ENCODE results near the gene CIAO2B.
A peak's percentile ranks its signal among the peaks of the same experiment; 100 is the strongest.

Gene CIAO2B

GRCh38 chr16:66894948-66895688 lies 39.1 kb downstream of the CIAO2B start:
- TF ChIP-seq CTCF (IDR thresholded peaks at IDR 0.05; ENCODE audit: extremely low read depth, insufficient read depth, missing control alignments), result peak; percentile 94
- in situ Hi-C loops (cut with MboI; ENCODE audit: low pct_unique_long_range_greater_than_20kb, low sequenced_read_pairs, unreplicated experiment), result no loop called here
- peak; percentile 75 for DNase-seq (ENCODE audit: low spot score)

DNA sequence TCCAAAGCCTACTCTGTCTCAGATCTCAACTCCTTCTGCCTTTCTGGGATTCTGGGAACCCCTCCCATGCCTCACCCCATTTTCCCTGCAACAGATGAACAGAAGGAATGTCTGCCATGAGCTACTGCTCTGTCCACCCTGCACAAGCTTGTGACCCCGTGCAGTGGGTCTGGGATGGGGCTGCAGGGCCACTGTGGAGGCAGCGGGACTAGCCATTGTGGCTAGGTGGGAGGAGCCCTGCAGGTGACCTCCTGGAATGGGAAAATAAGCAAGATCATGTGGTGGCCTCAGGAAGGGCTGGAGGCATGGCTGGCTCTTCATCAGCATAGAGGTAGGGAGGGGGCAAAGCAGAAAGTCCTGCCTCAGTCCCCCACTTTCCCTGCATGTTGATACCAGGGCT lies 40.1 kb downstream of the CIAO2B start:
- in situ Hi-C loops (cut with MboI; ENCODE audit: low pct_unique_long_range_greater_than_20kb, low sequenced_read_pairs, unreplicated experiment), result no loop called here
- DNase-seq (ENCODE audit: low spot score), result no peak
- TF ChIP-seq CTCF (IDR thresholded peaks at IDR 0.05; ENCODE audit: extremely low read depth, insufficient read depth, missing control alignments), result no peak

- DNase-seq (ENCODE audit: low spot score), result no peak
- TF ChIP-seq CTCF (IDR thresholded peaks at IDR 0.05; ENCODE audit: extremely low read depth, insufficient read depth, missing control alignments), result no peak
- in situ Hi-C loops (cut with MboI; ENCODE audit: low pct_unique_long_range_greater_than_20kb, low sequenced_read_pairs, unreplicated experiment), result no loop called here
Measured at GRCh38 chr16:66891797-66892196, 42.4 kb downstream of the CIAO2B start.

GRCh38 chr16:66891360-66891759 lies 42.8 kb downstream of the CIAO2B start:
- DNase-seq (ENCODE audit: low spot score), result no peak
- TF ChIP-seq CTCF (IDR thresholded peaks at IDR 0.05; ENCODE audit: extremely low read depth, insufficient read depth, missing control alignments), result no peak
- in situ Hi-C loops (cut with MboI; ENCODE audit: low pct_unique_long_range_greater_than_20kb, low sequenced_read_pairs, unreplicated experiment), result no loop called here

DNA sequence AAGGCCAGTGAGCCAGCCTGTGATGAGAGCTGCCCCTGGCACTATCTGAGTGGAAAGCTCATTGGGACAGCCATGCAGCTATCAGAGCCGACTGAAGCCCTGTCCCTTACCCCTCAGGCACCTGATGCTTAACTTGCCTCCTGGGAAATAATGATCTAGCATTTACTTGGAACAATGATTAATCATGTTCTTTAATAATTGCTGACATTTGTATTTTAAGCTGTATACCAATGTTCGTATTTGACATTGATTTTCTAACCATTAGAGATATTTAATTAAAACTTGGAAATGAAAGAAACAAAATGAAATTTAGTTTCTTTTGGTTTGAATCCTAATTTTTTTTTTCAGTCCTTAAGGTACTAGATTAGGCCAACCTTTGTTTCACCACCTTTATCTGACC lies 43.4 kb downstream of the CIAO2B start:
- in situ Hi-C loops (cut with MboI; ENCODE audit: low pct_unique_long_range_greater_than_20kb, low sequenced_read_pairs, unreplicated experiment), result no loop called here
- no peak for TF ChIP-seq CTCF (IDR thresholded peaks at IDR 0.05; ENCODE audit: extremely low read depth, insufficient read depth, missing control alignments)
- DNase-seq (ENCODE audit: low spot score), result no peak

GRCh38 chr16:66889622-66890021 lies 44.6 kb downstream of the CIAO2B start:
- in situ Hi-C loops (cut with MboI; ENCODE audit: low pct_unique_long_range_greater_than_20kb, low sequenced_read_pairs, unreplicated experiment), result no loop called here

More at GRCh38 chr16:66889622-66890021, 44.6 kb downstream of the CIAO2B start:
- DNase-seq (ENCODE audit: low spot score), result no peak
- TF ChIP-seq CTCF (IDR thresholded peaks at IDR 0.05; ENCODE audit: extremely low read depth, insufficient read depth, missing control alignments), result no peak
